Adrenal gland (tissue), 5 donors: ENCODE data around the gene LRBA.

ENCODE experiments used
- POLR2A ChIP-seq, 2 donors: fragments of 450-650 bp; IDR thresholded peaks; one replicate each; pipeline ENCODE4 v1.6.1; 2017; ENCODE audit warnings: antibody characterized with exemption in 2 of 2, mild to moderate bottlenecking in 2 of 2, moderate library complexity in 1 of 2
- TF ChIP-seq, protein P1 (sequence below), 6 experiments: fragments of 450-650 bp in 4 of 6; fragments of 200-600 bp in 2 of 6; sonication (generic) in 1 of 6; IDR thresholded peaks; 1 replicate in 5 of 6; 2 replicates in 1 of 6; pipeline versions ENCODE4 v1.5.1 to v1.8.0; 2016 to 2021; ENCODE audit warnings: antibody characterized with exemption in 6 of 6, mild to moderate bottlenecking in 2 of 6, moderate library complexity in 1 of 6
- donor health status: DM: no; HTN: no; CAD: no.

DNA sequence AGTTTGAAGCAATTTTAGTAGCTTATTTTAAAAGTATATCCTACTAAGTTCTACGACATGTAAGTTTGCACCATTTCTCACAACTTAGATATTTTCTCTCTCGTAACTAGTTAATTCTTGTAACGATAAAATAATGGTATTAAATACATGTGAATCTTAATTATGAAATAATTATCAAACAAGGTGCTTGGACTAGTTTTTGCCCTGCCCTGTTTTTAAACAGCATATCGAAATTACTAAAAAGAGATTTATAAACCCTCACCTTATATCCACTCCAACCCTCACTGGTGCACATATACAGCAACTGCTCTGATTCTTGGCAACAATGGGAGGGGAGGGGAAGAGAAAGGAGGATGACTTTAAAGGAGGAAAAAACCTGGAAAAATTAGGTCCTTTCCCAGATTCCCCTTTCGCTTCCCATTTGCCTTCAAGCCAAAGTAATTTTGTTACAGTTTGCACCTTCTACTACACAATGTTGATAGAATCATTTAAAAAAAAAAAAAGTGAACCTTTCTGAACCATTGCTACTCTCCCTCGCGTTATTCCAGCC, 434.0 kb downstream of the LRBA start:
- no peak for TF ChIP-seq POLR2A (IDR thresholded peaks at IDR 0.05)
- TF ChIP-seq, protein P1, sequence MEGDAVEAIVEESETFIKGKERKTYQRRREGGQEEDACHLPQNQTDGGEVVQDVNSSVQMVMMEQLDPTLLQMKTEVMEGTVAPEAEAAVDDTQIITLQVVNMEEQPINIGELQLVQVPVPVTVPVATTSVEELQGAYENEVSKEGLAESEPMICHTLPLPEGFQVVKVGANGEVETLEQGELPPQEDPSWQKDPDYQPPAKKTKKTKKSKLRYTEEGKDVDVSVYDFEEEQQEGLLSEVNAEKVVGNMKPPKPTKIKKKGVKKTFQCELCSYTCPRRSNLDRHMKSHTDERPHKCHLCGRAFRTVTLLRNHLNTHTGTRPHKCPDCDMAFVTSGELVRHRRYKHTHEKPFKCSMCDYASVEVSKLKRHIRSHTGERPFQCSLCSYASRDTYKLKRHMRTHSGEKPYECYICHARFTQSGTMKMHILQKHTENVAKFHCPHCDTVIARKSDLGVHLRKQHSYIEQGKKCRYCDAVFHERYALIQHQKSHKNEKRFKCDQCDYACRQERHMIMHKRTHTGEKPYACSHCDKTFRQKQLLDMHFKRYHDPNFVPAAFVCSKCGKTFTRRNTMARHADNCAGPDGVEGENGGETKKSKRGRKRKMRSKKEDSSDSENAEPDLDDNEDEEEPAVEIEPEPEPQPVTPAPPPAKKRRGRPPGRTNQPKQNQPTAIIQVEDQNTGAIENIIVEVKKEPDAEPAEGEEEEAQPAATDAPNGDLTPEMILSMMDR (IDR thresholded peaks at IDR 0.05) = no peak
